DMS153 treated with DMSO at 0.1 percent for 48 hours (cell line): Measurements from ENCODE around the gene APOA5.
"Not testable (repeated sequence)": the region's sequence is repeated elsewhere in the genome, so short reads cannot be mapped to it uniquely, and the experiment has no call there.

ENCODE experiments used
- DNase-seq: peaks from one replicate; lab custom pipeline; 2025; ENCODE audit not compliant: unreplicated experiment; lab: John Stamatoyannopoulos, UW

Gene APOA5

GRCh38 chr11:116801662-116802061 lies 10.0 kb upstream of the APOA5 start:
- DNase-seq = not testable (repeated sequence)

GRCh38 chr11:116800610-116801009 lies 8.9 kb upstream of the APOA5 start:
- no peak for DNase-seq

- DNase-seq = no peak
Observed at GRCh38 chr11:116798368-116798767, 6.7 kb upstream of the APOA5 start.

- DNase-seq = no peak
Observed at GRCh38 chr11:116797816-116798215, 6.1 kb upstream of the APOA5 start.

GRCh38 chr11:116796548-116796947 lies 4.9 kb upstream of the APOA5 start:
- DNase-seq = no peak

GRCh38 chr11:116794851-116795250 lies 3.2 kb upstream of the APOA5 start:
- DNase-seq = no peak

- DNase-seq = no peak
Observed at GRCh38 chr11:116793772-116794097, 2.1 kb upstream of the APOA5 start.

GRCh38 chr11:116792869-116793771 lies 1.4 kb upstream of the APOA5 start:
- no peak for DNase-seq

GRCh38 chr11:116792144-116792868 lies 627 bp upstream of the APOA5 start:
- DNase-seq = no peak

GRCh38 chr11:116791002-116791812 lies 472 bp downstream of the APOA5 start:
- DNase-seq = peak; percentile 49

- no peak for DNase-seq
Observed at GRCh38 chr11:116790167-116791001, 1.3 kb downstream of the APOA5 start.

GRCh38 chr11:116788975-116789374 lies 2.7 kb downstream of the APOA5 start:
- DNase-seq = no peak

- DNase-seq = no peak
Observed at GRCh38 chr11:116788534-116788933, 3.1 kb downstream of the APOA5 start.

- DNase-seq = peak; percentile 53
Observed at GRCh38 chr11:116787786-116788486, 3.7 kb downstream of the APOA5 start, which contains the start of gene ZPR1. Gene ZPR1, minus strand, starts transcription at chr11:116788023. Its CDS starts 33 bp downstream, at chr11:116787990.

GRCh38 chr11:116787436-116787785 lies 4.3 kb downstream of the APOA5 start:
- no peak for DNase-seq

GRCh38 chr11:116786966-116787365 lies 4.7 kb downstream of the APOA5 start:
- no peak for DNase-seq

- no peak for DNase-seq
Observed at GRCh38 chr11:116786326-116786725, 5.4 kb downstream of the APOA5 start.

- DNase-seq = no peak
Observed at GRCh38 chr11:116782728-116783127, 9.0 kb downstream of the APOA5 start.

- no peak for DNase-seq
Observed at GRCh38 chr11:116778556-116778955, 13.1 kb downstream of the APOA5 start.

- DNase-seq = no peak
Observed at GRCh38 chr11:116777056-116777455, 14.6 kb downstream of the APOA5 start.
